Measurements from ENCODE around the gene PFKFB4. TPM values are rescaled to one million over a fixed set of nuclear protein-coding genes. Genes with fewer than 3 reads are reported as not detected.

The PFKFB4 gene
- total and polyA plus RNA-seq, 9 of the 15 experiments (the other 6 are each of a cell fraction or from before 2014, with no cell fraction given) = 0.92 to 56.3 (median 13.5) TPM

DNA sequence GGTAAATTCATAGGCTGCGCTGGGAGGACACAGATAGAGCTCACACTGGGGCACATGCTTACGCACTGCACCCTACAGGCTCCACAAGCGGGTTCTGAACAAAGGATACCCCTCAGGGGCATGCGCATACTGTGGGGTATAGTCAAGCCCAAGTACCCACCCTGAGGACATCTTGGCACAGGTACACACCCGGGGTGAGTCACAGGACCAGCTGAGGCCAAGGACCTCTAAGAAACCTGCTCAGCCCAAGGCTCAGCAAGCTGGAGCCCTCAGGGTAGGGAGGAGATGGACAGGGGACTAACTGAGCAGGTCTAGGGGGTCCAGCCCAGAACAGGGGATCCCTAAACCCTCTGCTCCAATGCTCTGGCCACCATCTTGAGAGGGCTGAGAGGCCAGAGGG is 55.9 kb downstream of the PFKFB4 start:
- no peak for DNase-seq (ENCODE audit: extremely low read depth in 1 of 4, low spot score in 3 of 4)
- Histone ChIP-seq H4K20me1 (replicated peaks; ENCODE audit: control insufficient read depth, insufficient read depth, low read length) (no peaks in the 10 kb centered on the region), H3K9me1 (ENCODE audit: control insufficient read depth, insufficient read depth, low read length) (no peaks in the 10 kb centered on the region), H3K27ac (ENCODE audit: extremely low read depth, low read depth, low read length) (no peak overlapping the region), H3K9ac (ENCODE audit: insufficient read depth in 1 of 2, low read depth in 2 of 2, low read length in 2 of 2) (no peak overlapping the region), H3K4me3 (no peak overlapping the region), H3K79me2 (ENCODE audit: control insufficient read depth, insufficient read depth, low read length) (no peaks in the 10 kb centered on the region), H3K9me3 (replicated peaks; ENCODE audit: control insufficient read depth, insufficient read depth, low read depth, low read length) (no peaks in the 10 kb centered on the region), H3K27me3 (ENCODE audit: control insufficient read depth in 2 of 2, insufficient read depth in 2 of 2, low read length in 2 of 2) (no peaks in the 10 kb centered on the region), H3K4me2 (ENCODE audit: insufficient read depth, low read length) (no peak overlapping the region), H3K4me1 (replicated peaks in 1 of 2; ENCODE audit: control insufficient read depth in 2 of 2, insufficient read depth in 2 of 2, low read length in 2 of 2) (peaks cover 4 to 30% of the 10 kb centered on the region in 2 experiments; a peak in 4 of 5 replicates), H3K36me3 (ENCODE audit: control insufficient read depth, insufficient read depth, low read length) (no peaks in the 10 kb centered on the region), H2AFZ (ENCODE audit: low read depth, low read length) (no peak overlapping the region)
- TF ChIP-seq ZNF707 (CRISPR knock-in tag; conservative IDR thresholded peaks at IDR 0.05) (no peak), E2F6 (IDR thresholded peaks at IDR 0.05; ENCODE audit: borderline replicate concordance in 1 of 2, extremely low read depth in 1 of 2, insufficient read depth in 1 of 2, insufficient read length in 1 of 2, low read depth in 1 of 2, low read length in 1 of 2, poor library complexity in 1 of 2, severe bottlenecking in 1 of 2) (no peak), L3MBTL2 (IDR thresholded peaks at IDR 0.05) (no peak), ZNF282 (CRISPR knock-in tag; IDR thresholded peaks at IDR 0.05) (no peak)
- no TSS peak for BruUV-seq (replicated peaks)
- CTCF ChIA-PET (ENCODE audit: low intra/inter-chr PET ratio) = no interaction called here
- no peak for ATAC-seq
- POLR2A ChIA-PET = interaction anchor here (1.4 kb wide), 1 partner anchor 27 kb away, joined by 5 read pairs; no protein-coding TSS in a partner anchor
- 71% methylated on average over 5 of the region's 5 CpGs for WGBS (ENCODE audit: insufficient coverage, low coverage, missing lambda C conversion rate)
- in situ Hi-C loops (cut with MboI) = no loop called here
- intact Hi-C loops (cut with micrococcal nuclease) = loop anchor here (10.0 kb wide), 1 partner anchor 96 kb away; no protein-coding TSS in a partner anchor
- FAIRE-seq = no peak

- POLR2A ChIA-PET = no interaction called here
- no peak overlapping the region for H3K9ac ChIP-seq (ENCODE audit: insufficient read depth in 1 of 2, low read depth in 2 of 2, low read length in 2 of 2)
- no peak for TF ChIP-seq ZBTB33 (CRISPR knock-in tag; IDR thresholded peaks at IDR 0.05)
- no peak for TF ChIP-seq CLOCK (CRISPR knock-in tag; IDR thresholded peaks at IDR 0.05; ENCODE audit: borderline replicate concordance)
- no peak for TF ChIP-seq ZNF699 (CRISPR knock-in tag; IDR thresholded peaks at IDR 0.05; ENCODE audit: insufficient replicate concordance)
- TF ChIP-seq ZNF12 (CRISPR knock-in tag; IDR thresholded peaks at IDR 0.05) = no peak
- TF ChIP-seq ZNF551 (CRISPR knock-in tag; IDR thresholded peaks at IDR 0.05) = no peak
- TF ChIP-seq FIP1L1 (IDR thresholded peaks at IDR 0.05; ENCODE audit: low read depth, low read length, poor library complexity, severe bottlenecking) = no peak
Measured at GRCh38 chr3:48493203-48493501, 63.5 kb downstream of the PFKFB4 start.

More at GRCh38 chr3:48493203-48493501, 63.5 kb downstream of the PFKFB4 start:
- no peak overlapping the region for H3K4me2 ChIP-seq (ENCODE audit: insufficient read depth, low read length)
- intact Hi-C loops (cut with micrococcal nuclease) = no loop called here
- no peaks in the 10 kb centered on the region for H3K27me3 ChIP-seq (ENCODE audit: control insufficient read depth in 2 of 2, insufficient read depth in 2 of 2, low read length in 2 of 2)
- ATAC-seq (no peak), DNase-seq (ENCODE audit: extremely low read depth in 1 of 4, low spot score in 3 of 4) (no peak), FAIRE-seq (no peak)
- no peaks in the 10 kb centered on the region for H3K9me1 ChIP-seq (ENCODE audit: control insufficient read depth, insufficient read depth, low read length)
- no peaks in the 10 kb centered on the region for H4K20me1 ChIP-seq (replicated peaks; ENCODE audit: control insufficient read depth, insufficient read depth, low read length)
- no peak overlapping the region for H3K27ac ChIP-seq (ENCODE audit: extremely low read depth, low read depth, low read length)
- CTCF ChIA-PET (ENCODE audit: low intra/inter-chr PET ratio) = no interaction called here
- H2AFZ ChIP-seq (ENCODE audit: low read depth, low read length) = no peak overlapping the region
- peaks cover 0 to 4% of the 10 kb centered on the region in 2 experiments; a peak in 1 of 5 replicates for H3K4me1 ChIP-seq (replicated peaks in 1 of 2; ENCODE audit: control insufficient read depth in 2 of 2, insufficient read depth in 2 of 2, low read length in 2 of 2)
- H3K4me3 ChIP-seq = no peak overlapping the region
- no TSS peak for BruUV-seq (replicated peaks)
- no peaks in the 10 kb centered on the region for H3K79me2 ChIP-seq (ENCODE audit: control insufficient read depth, insufficient read depth, low read length)
- H3K9me3 ChIP-seq (replicated peaks; ENCODE audit: control insufficient read depth, insufficient read depth, low read depth, low read length) = no peaks in the 10 kb centered on the region
- H3K36me3 ChIP-seq (ENCODE audit: control insufficient read depth, insufficient read depth, low read length) = no peaks in the 10 kb centered on the region
- WGBS (ENCODE audit: insufficient coverage, low coverage, missing lambda C conversion rate) = 89% methylated on average over 3 of the region's 3 CpGs
- in situ Hi-C loops (cut with MboI) = no loop called here

Data from K562 (cell line).